ENCODE results near the gene IMP4. TPM values are rescaled to one million over a fixed set of nuclear protein-coding genes. Genes with fewer than 3 reads are reported as not detected.
A peak's percentile ranks its signal among the peaks of the same experiment; 100 is the strongest.

The IMP4 gene
- total RNA-seq, 1 donor from 2014 or later, result 140 TPM

DNA sequence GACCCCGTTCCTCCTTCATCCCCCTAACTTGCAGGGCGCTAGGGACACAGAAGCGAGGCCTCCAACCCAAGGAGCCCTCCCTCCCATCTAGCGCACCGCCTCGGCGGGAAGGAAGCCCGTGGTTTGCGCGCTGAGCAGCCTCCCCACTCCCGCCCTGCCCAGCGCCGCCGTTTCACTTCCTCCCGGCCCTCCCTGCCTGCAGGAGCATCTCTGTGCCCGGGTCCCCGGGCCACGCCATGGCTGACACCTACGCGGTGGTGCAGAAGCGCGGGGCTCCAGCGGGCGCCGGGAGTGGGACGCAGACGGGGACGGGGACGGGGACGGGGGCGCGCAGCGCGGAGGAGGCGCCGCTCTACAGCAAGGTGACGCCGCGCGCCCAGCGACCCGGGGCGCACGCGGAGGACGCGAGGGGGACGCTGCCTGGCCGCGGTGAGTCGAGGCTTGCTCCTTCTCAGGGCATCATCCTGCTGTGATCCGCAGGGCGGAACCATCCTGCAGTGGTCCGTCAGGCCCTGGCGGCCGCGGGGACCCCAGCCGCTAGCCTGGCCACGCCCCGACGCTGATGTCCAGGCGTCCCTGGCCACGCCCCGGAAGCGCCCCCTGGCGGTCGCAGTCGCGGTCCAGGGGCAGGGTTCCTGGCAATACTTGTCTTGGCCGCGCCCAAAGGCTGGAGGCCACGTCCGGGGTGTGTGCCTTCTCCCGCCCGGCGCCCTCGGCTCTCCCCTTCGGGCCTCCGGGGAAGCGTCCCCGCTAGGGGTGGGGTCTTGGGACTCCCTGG is 29.5 kb downstream of the IMP4 start:
- CTCF ChIA-PET, result interaction anchor here (0.7 to 1.9 kb wide), 9 partner anchors 9 to 55 kb away, joined by 3 to 16 read pairs (median 4); partner anchors contain the start of gene IMP4
- peak overlapping the region; percentile 95 for H3K27ac Mint-ChIP-seq
- H3K9me3 Mint-ChIP-seq, result no peaks in the 10 kb centered on the region
- no peaks in the 10 kb centered on the region for H3K27me3 Mint-ChIP-seq
- TF ChIP-seq, protein P1, sequence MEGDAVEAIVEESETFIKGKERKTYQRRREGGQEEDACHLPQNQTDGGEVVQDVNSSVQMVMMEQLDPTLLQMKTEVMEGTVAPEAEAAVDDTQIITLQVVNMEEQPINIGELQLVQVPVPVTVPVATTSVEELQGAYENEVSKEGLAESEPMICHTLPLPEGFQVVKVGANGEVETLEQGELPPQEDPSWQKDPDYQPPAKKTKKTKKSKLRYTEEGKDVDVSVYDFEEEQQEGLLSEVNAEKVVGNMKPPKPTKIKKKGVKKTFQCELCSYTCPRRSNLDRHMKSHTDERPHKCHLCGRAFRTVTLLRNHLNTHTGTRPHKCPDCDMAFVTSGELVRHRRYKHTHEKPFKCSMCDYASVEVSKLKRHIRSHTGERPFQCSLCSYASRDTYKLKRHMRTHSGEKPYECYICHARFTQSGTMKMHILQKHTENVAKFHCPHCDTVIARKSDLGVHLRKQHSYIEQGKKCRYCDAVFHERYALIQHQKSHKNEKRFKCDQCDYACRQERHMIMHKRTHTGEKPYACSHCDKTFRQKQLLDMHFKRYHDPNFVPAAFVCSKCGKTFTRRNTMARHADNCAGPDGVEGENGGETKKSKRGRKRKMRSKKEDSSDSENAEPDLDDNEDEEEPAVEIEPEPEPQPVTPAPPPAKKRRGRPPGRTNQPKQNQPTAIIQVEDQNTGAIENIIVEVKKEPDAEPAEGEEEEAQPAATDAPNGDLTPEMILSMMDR (IDR thresholded peaks at IDR 0.05), result peak; percentile 80
- DNase-seq (peak; percentile 82), ATAC-seq (ENCODE audit: low read depth) (peak; percentile 85)
- H3K4me1 Mint-ChIP-seq, result peaks cover 64% of the 10 kb centered on the region
- peaks cover 34% of the 10 kb centered on the region for H3K36me3 Mint-ChIP-seq (ENCODE audit: low read depth)
- POLR2A ChIA-PET, result interaction anchor here (0.7 to 5.7 kb wide), 9 partner anchors 10 to 30 kb away, joined by 3 to 96 read pairs (median 8); partner anchors contain the start of gene IMP4
- intact Hi-C loops (cut with micrococcal nuclease), result loop anchor here (1.0 to 5.0 kb wide), 4 partner anchors 16 to 425 kb away; partner anchors contain the start of genes IMP4 and PTPN18
- peak overlapping the region; percentile 89 for H3K4me3 Mint-ChIP-seq

DNA sequence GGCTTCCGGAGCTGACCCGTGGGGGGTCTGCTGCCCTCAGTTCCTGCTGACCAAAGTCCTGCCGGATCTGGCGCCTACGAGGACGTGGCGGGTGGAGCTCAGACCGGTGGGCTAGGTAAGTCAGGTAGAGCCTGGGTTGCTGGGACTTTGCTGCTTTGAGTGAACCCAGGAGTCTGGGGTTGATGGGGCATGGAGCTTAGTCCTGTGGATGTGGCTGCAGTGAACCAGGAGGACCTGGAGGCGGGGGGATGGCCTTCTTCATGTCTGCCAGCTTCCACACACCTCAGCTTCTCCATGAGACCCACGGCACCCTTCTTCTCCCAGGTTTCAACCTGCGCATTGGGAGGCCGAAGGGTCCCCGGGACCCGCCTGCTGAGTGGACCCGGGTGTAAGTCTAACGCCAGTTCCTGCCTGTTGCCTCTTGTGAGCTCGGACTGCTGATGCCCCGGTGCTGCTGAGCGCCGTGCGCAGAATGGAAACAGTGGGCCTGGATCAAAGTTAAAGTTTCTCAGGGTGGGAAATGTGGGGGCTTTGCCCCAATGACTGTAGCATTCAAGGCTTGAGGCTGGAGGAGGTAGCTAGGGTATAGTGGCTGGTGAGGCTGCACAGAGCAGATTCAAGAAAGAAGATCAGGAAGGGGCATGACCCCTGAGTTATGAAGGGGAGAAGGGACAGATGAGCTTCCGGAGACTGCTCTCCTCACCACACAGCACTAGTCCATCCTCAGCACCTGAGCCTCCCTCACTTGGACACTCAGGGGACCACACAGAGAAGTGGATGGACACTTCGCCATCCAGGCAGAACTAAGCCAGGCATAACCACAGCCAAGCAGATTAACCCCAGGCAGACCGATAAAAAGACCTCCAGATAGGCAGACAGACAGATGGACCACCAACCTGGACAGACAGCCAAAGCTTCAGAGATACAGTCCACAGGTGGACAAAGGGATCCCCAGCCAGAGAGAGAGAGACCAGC is 30.4 kb downstream of the IMP4 start:
- POLR2A ChIA-PET, result interaction anchor here (0.7 to 5.7 kb wide), 10 partner anchors 9 to 192 kb away, joined by 3 to 96 read pairs (median 7); partner anchors contain the start of genes IMP4 and SMPD4
- CTCF ChIA-PET, result interaction anchor here (0.7 to 1.9 kb wide), 10 partner anchors 8 to 55 kb away, joined by 3 to 16 read pairs (median 4); partner anchors contain the start of gene IMP4
- TF ChIP-seq, protein P1 (IDR thresholded peaks at IDR 0.05), result no peak
- ATAC-seq (ENCODE audit: low read depth) (peak; percentile 1), DNase-seq (no peak)
- H3K27me3 Mint-ChIP-seq, result no peaks in the 10 kb centered on the region
- no peaks in the 10 kb centered on the region for H3K9me3 Mint-ChIP-seq
- intact Hi-C loops (cut with micrococcal nuclease), result loop anchor here (1.0 to 5.0 kb wide), 4 partner anchors 17 to 424 kb away; partner anchors contain the start of genes IMP4 and PTPN18
- peak overlapping the region; percentile 89 for H3K4me3 Mint-ChIP-seq
- H3K4me1 Mint-ChIP-seq, result peaks cover 72% of the 10 kb centered on the region
- peaks cover 37% of the 10 kb centered on the region for H3K36me3 Mint-ChIP-seq (ENCODE audit: low read depth)
- H3K27ac Mint-ChIP-seq, result peak overlapping the region; percentile 85

DNA sequence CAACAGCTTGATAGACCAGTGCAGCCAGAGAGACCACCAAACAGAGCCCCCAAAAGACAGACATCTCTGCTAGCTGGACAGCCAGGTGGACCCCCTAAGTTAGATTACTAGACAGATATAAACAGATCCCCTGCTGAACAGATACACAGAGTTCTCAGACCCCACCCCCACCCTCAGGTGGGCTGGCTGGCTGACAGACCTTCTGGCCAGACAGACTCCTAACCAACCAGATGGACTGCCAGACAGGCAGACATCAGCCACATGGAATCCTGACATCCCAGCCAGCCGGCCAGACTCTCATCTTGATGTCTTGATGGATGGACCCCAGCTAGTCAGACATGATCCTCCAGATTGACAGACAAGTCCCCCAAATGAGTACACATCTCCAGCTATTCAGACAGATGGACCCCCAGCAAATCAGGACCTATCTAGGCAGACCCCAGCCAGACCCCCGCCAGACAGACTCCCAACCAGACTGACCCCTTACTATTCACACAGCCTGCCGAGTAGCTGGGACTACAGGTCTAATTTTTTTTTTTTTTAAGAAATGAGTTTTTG is 31.2 kb downstream of the IMP4 start:
- Mint-ChIP-seq H3K4me1 (peaks cover 80% of the 10 kb centered on the region), H3K27me3 (no peaks in the 10 kb centered on the region), H3K36me3 (ENCODE audit: low read depth) (peaks cover 37% of the 10 kb centered on the region), H3K27ac (peak overlapping the region; percentile 85), H3K9me3 (no peaks in the 10 kb centered on the region), H3K4me3 (peak overlapping the region; percentile 89)
- CTCF ChIA-PET, result interaction anchor here (0.7 to 1.9 kb wide), 5 partner anchors 12 to 41 kb away, joined by 5 to 16 read pairs (median 8); partner anchors contain the start of gene IMP4
- DNase-seq (no peak), ATAC-seq (ENCODE audit: low read depth) (no peak)
- POLR2A ChIA-PET, result interaction anchor here (1.1 to 5.7 kb wide), 6 partner anchors 10 to 192 kb away, joined by 4 to 96 read pairs (median 11); partner anchors contain the start of genes IMP4 and SMPD4
- TF ChIP-seq, protein P1 (IDR thresholded peaks at IDR 0.05), result no peak
- intact Hi-C loops (cut with micrococcal nuclease), result loop anchor here (5.0 kb wide), 1 partner anchor 423 kb away; no protein-coding TSS in a partner anchor

DNA sequence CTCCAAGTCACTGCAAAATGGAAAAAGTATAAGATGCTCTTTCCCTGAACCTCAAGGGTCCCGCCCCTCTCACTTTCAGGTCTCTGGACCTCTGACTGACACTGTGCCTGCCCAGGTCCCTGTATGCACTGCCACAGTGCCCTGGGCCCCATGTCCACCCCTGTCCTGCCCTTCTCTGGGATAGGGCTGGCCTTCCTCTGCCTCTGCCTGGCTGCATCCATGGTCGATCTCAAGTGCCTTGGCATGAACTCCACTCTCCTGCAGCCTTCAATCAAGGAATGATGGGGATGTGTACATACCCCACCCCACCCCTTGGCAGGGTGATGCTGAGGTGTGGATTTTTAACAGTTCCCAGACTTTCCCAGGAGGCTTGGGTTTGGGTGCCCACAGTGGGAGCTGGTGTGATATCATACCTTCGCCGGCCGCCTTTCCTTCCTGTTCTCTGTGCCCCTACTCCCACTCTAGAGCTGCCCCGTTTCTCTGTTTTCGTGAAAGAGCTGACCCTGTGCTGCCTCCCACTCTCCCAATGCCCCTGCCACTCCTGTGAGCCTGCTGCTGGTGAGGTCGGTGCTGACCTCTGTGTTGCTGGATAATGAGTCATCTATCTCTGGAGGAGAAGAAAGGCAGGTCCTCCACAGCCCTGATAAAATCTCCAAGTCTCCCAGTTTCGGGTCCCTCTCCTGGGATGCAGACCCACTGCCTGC is 32.0 kb downstream of the IMP4 start:
- no peaks in the 10 kb centered on the region for H3K27me3 Mint-ChIP-seq
- intact Hi-C loops (cut with micrococcal nuclease), result loop anchor here (5.0 kb wide), 1 partner anchor 423 kb away; no protein-coding TSS in a partner anchor
- H3K9me3 Mint-ChIP-seq, result no peaks in the 10 kb centered on the region
- H3K4me1 Mint-ChIP-seq, result peaks cover 85% of the 10 kb centered on the region
- peak overlapping the region; percentile 72 for H3K27ac Mint-ChIP-seq
- ATAC-seq (ENCODE audit: low read depth) (no peak), DNase-seq (no peak)
- TF ChIP-seq, protein P1 (IDR thresholded peaks at IDR 0.05), result no peak
- ChIA-PET POLR2A (interaction anchor here (0.6 to 5.4 kb wide), 4 partner anchors 9 to 32 kb away, joined by 4 to 37 read pairs (median 13); partner anchors contain the start of gene IMP4), CTCF (no interaction called here)
- peaks cover 40% of the 10 kb centered on the region for H3K36me3 Mint-ChIP-seq (ENCODE audit: low read depth)
- H3K4me3 Mint-ChIP-seq, result peak overlapping the region; percentile 57

All from activated B cell treated with CpG ODN at 0.5 μM for 24 hours (primary cell).